Right renal pelvis (tissue), 4 donors: ENCODE data around the gene MUSTN1. TPM values are rescaled to one million over a fixed set of nuclear protein-coding genes. Genes with fewer than 3 reads are reported as not detected.

Experiments used
- DNase-seq, 4 donors: peaks; one replicate each; pipeline ENCODE4 v3.0.0-alpha.2; 2013; ENCODE audit warnings: low read depth in 4 of 4, low spot score in 3 of 4, missing footprints in 1 of 4
- polyA plus RNA-seq, 4 donors: library from polyadenylated mRNA; unstranded; fragments of 120-200 nt; gene quantifications; one replicate each; pipeline ENCODE4 v1.2.1, GENCODE V29; 2013; ENCODE audit not compliant: insufficient read length in 4 of 4

Gene MUSTN1
- polyA plus RNA-seq, 4 donors = 0.60 to 1.0 (median 0.62) TPM; not detected in 1

DNA sequence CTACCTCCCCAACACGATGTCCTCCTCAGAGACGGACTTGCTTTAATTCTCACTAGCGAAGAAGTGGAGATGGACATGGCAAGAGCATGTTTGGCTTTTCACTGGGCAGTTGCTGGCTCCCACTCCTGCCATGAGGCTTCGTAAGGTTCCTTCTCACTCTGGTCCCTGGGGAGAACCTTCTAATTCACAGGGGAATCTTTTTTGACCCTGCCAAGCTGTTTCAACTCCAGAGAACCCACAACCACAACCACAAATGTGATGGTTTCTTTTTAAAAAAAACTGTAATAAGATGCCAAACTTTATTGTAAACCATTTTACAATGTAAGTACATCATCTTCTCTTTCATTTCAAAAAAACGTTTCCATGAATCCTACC lies 1.6 kb upstream of the MUSTN1 start:
- no peak for DNase-seq

DNA sequence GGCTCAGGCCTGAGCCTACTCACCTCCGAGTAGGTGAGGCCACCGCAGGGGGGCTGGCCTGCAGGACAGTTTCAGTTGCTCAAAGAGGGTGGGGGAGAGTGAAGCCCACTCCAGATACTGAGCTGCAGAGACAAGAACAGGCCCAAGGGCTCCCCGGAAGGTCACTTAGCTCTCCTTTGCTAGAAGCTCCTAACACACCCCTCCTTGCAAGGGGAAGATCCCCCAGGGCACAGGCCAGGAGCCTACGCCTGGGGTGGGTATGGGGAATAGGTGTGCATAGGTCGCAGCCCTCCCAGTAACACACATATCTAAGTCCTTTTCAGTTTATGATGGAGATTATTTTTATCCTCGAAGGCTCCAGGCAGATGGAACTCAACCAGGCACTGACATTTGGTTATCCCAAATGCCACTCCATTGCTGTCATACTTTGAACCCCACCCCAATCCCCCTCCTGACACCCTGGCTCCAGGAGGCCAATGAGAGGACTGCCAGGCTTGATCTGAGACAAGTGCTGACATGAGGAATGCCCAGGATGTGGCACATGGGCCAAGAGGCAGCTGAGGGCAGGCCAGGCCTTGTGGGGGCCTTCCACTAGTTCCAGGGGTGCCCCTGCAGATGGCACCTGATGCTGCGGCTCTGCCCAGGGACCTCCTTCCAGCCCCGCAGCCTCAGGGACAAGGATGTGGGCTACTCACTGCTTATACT lies 1.1 kb upstream of the MUSTN1 start:
- no peak for DNase-seq

DNA sequence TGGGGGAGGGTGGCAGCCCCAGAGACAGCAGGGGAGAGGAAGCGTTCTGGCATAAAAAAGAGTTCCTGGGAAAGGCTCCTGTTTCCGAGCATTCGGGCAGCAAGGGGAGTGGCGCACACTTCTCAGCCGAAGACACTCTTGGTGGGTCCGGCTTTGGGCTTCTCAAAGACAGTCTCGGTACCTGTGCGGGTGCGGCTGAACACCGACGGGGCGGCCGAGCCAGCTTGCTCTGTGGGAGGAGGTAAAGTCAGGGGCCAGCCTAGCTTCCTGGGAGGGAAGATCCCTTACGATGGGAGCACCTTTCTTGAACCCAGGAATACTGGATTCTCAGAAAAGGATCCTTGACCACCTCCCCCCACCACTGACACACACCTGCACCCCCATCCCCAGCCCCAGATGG lies 1.6 kb downstream of the MUSTN1 start:
- no peak for DNase-seq

DNA sequence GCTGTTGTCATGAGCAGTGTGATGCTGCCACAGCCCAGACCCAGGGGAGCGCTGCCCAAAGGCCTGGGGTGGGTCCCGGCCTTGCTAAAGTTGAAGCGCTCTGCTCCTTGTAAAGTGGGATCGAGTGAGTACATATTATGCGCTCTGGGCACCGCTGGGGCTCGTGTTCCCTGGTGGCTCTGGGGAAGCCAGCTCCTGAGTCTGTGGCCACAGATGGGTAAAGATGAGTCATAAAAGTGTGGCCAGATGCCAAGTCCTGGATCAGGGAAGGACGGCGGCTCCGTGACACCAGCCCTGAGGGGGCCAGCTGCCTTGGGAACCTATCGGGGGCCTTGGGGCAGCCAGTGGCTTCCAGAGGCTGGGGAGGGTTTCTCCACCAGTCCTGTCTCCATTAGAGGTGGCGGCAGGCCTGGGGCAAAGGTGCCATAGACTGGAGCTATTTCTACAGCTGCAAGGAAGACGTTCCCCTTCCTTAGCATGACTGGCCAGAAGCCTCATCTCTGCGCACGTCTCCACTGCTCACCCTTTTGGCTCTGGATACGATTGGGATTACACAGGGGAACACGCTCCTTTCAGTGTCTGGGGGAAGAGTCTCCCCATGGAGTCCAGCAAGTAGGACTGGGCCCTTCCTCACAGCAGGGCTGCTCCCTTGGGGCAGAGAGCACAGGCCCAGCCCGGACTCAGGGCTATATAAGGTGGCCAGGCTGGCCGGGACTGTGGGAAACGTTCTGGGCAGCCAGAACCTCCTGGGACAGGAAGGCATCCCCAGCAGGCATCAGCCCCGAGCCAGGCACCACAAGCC lies 3.1 kb downstream of the MUSTN1 start:
- DNase-seq = no peak

DNA sequence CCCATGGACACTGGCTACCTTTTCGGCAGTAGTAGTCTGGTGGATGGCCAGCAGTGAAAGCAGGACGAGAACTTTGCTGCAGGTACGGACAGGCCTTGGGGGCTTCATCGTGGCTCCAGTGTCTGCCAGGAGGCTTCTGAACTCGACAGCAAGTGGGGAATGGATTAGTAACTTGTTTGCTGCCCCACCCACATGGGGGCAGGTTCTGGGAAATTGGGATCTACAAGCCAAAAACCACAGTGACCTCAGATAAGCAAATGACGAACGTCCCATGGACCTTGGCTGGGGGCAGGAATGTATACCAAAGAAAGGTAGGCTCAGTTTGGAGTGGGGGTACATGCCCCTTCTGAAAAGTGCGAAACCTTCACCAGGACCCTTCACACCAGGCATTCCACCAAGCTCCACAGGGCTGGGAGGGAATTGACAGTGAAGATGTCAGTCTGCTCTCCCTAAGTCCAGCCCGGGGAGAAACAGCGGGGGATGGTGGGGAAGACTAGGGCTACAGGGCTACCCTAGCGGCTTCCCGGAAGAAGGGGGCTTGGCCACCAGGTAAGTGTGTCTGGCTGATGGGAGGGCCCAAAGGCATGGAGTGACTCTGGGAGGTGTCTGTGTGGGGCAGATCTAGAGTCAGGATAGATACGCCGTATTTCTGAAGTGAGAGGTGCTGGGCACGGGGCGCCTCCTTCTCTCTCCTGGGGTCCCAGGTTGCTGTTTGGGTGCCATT lies 4.1 kb downstream of the MUSTN1 start, which contains the start of gene ITIH4:
Gene ITIH4, minus strand, starts transcription at position 138 of the 724 bp plus-strand sequence. Its CDS starts 30 bp downstream, at position 108.
- no peak for DNase-seq

DNA sequence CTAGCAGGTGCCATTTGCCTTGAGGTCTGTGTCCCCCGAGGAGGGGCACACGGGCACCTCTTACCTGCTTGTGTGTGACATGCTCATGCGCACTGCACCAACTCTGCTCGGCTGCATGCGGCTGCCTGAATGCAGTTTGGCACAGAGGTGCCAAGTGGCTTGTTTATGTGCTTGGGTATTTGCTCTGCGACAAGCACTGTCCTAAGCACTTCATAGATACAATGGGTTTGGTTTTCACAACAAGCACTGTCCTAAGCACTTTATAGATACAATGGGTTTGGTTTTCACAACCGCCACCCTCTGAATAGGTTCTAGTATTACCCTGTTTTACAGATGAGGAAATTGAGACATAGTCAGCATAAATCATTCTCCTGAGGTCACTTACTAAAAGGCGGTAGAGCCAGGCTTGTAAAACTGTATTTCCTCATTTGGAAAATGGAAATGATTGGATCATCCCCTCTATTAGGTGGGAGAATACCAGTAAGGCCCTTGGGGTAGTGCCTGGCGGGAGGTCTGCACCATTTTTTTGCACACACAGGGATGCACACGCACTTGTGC lies 4.8 kb downstream of the MUSTN1 start:
- no peak for DNase-seq

DNA sequence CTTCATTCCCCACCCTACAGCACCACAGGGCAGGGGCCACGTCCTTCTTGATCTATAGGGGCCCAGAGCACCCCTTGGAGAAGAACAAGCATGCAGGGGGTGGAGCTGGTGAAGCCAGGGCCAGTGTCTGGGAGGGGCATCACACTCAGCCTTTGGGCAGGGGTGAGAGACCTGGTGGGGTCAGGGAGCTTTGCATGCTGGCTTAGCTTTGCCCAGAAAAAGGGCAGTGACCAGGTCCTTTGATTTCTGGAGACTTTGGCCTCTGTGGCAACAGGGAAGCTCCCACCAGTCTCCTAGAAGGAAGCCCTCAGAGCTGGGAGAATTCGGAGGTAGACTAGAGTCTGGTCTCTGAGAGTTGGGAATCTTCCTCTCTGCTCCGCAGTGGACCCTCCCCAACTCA lies 5.3 kb downstream of the MUSTN1 start:
- no peak for DNase-seq

DNA sequence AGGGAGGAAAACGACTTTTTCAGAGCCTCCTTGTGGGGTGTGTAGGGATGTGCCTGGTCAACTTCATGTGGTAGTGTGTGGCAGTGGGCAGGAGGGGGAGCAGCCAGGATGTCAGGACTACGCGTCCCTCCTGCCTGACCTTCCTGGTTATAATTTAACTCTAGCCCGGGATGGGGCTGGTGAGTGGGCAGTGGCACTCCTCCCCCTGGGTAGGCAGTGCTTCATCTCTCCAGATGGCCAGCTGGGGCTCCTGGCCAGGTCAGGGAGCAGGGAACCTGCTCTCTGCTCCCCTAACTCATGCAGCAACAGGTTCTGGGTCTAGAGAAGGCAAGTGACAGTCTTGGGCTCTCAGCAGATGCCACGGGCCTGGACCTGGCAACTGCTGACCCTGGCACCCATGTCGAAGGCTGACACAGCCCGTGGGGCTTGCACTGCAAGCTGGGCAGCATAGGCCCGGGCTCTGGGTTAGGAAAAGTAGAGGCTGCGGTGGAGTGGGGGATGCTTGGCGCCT lies 6.9 kb downstream of the MUSTN1 start:
- peak in 1 of 4 donors; percentile 35 for DNase-seq

DNA sequence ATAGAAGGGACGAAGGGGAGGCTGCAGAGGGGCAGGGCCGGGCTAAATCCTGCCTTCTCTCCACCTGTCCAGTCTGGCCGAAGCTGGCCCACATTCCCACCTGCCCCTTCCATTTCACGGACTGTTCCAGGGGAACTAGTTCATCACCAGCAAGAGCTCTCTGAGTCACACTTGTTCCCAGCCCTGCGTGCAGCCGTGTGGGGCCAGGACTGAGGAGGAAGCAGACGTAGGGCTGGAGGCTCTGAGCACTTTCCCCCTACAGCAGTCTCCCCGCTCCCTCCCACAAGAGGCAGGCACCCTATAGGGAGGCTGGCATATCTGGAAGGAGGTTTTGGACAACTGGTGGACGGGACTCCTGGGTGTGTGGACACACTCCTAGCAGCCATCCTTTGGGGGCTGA lies 7.4 kb downstream of the MUSTN1 start:
- no peak for DNase-seq

DNA sequence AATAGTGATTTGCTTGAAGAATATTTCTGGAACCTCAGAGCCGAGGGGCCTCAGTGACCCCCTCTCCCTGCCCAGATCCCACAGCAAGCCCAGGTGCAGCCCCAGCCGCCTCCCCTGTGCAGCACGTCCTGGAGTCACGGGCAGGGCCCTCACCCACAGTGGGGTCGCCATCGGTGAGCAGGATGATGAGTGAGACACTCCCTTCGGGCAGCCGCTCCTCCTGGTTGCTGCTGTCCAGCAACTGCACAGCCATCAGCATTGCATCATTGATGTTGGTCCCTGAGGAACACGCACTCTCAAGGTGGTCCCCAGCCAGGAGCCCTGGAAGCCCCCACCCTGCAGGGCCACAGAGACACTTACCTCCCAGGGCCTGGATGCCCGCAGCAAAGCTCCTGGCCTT lies 10.8 kb downstream of the MUSTN1 start:
- no peak for DNase-seq

DNA sequence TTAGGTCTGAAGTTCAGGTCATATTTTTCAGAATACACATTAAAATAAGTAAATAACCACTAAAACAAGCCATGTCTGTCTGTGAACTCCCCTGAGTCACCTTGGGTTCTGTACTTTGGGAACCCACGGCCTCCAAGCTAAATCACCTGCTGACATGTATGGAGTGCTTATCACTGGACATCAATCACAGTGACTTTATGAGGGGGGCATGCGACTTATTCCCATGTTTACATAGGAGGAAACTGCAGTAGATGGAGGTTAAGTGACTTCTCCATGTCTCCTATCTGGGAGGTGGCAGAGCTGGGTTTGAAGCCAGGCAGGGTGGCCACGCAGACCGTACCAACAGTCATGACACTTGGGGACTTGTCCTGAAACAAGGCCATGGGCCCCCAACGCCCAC lies 12.5 kb downstream of the MUSTN1 start:
- no peak for DNase-seq

DNA sequence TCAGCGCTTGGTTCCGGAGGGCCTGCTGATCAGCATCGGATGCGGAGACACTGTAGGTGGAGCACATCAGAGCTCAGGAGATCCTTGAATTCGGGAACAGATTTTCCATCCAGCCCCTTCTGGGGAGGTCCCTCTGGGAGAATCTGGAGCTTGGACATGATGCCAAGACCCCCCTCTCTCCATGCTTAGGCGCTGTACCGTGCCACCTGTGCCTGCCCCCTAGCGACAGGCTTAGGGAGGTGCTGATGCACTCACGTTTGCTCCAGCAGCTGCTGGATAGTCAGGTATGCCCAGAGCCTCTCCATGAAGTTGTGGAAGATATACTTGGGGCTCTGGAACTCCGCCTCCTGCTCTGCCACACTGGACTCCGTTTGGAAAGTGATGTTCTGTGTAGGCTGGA lies 14.1 kb downstream of the MUSTN1 start:
- DNase-seq = no peak

DNA sequence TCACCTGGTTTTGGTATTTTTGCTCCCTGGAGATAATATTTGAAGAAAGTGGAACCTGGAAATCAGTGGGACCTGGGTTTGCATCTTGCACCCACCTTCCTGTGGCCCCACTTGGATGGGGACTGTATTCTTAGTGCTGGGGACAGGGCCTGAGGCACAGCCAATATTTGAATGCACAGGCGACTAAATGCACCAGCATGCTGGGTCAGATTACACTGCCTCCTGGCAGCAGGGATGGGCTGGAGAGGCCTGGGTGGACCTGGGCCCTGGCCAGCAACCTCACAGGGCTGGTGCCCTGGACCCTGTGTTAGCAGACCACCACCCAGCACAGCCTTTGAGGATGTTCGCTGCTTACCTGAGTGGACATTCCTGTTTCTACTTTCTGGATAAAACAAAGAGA lies 14.9 kb downstream of the MUSTN1 start:
- DNase-seq = no peak

DNA sequence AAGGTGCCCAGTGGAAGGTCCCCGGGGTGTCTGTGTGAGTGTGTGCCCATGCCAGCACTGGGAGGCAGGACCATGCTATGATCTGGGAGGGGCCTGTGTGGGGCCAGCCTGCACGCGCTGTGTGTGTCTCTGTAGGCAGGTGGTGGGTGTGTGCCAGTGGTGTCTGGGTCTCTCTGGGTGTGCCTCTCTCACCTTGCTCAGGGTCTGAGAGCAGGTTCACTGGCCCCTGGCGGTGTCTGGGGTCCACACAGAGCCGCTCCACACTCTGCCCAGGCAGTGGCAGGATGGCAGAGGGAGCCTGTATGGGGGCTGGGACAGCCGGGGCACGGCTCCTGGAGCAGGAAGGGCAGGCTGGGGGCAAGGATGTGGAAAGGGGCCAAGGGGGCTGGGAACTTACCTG lies 17.0 kb downstream of the MUSTN1 start:
- DNase-seq = no peak

DNA sequence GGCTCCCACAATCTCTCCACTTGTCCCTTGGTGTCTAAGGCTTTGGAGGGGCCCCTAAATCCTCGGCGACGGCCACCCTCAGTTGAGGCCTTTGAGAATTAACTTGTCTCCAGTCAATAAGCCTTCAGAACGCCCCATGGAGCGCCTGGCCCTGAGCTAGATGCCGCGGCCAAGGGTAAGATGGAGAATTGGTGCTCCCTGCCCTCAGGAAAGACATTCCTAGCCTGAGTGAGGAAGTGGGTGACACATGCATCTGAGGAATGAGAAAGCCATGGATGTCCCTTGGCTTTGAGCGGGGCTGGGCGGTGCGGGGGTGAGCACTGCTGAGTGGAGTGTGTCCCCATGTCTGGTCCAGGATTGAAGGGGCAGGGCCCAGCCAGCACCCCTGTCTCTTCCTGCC lies 17.6 kb downstream of the MUSTN1 start:
- no peak for DNase-seq

DNA sequence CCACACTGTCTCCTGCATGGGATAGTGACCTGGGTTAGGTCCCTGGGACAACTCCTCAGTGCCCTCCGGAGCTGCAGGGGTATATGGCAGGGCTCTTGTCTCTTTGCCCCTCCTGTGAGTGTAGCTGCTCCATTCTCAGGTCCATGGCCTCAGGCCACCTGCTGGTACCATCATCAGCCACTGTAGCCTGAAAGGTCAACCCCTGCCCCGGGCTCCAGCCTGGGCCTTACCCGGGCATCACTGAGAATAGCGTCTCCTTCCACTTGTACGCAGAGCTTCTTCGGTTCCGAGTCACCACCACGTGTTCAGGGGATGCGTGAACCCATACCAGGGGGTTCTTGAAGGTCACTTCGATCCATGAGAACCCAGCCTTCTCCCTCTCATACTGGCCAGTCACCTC lies 18.2 kb downstream of the MUSTN1 start:
- DNase-seq = no peak

DNA sequence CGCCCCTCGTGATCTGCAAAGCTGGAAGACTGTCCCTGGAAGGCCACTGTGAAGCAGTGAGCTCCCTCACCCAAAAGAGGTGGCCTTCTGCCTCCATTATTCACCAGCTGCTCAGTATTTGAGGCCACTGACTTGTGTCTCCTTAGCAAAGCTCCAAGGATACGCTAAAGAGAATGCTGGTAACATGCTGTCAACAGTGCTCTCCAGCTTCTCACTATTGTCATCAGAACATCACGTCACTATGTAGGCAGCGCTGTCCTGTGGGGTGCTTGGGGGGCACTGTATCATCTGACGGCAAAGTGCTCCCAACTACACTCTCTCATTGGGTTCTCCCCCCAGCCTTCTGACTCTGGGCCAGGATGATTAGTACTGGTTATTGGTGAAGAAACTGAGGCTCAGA lies 18.6 kb downstream of the MUSTN1 start:
- no peak for DNase-seq

DNA sequence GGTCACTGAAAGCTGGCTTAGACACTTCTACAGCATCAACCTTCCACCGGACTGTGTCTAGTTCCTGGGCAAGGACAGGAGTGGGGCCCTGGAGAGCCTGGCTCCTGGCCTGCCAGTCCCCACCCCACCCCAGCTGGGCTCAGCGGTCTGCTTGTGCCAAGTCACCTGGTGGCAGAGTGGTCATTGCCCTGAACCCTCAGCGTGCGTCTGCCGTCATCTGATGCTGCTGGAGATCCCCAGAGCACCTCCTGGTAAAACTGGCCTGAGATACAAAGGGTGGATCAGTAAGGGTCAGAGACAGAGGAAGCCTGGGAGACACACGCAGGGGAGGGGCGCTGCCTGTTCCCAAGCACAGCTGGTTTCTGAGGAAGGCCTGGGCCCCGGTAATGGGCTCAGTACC lies 21.0 kb downstream of the MUSTN1 start:
- DNase-seq = no peak

DNA sequence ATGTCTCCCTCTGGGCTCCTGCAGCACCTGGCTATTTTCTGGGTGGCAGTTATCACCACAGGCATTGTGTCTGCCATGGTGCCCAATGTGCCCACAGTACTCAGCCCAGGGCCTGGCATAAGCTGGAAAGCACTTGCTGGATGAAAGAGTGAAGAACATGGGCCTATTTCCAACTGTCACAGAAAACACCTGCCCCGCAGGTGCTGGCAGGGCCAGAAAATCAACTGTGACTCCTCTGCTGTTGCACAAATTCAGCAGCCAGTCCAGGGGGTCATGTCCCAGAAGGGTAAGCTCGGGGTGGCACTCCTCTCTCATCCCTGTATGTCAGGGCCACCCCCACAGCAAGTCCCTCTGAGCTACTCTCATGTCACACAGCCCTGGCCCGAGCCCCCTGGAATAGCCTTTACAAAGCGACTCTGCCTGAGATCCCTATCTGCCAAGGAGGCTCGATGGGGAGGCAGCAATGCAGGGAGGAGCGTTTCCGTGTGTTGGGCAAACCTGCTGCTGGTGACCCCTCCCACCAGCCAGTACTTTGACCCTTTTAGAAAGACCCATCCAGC lies 23.3 kb downstream of the MUSTN1 start:
- no peak for DNase-seq

DNA sequence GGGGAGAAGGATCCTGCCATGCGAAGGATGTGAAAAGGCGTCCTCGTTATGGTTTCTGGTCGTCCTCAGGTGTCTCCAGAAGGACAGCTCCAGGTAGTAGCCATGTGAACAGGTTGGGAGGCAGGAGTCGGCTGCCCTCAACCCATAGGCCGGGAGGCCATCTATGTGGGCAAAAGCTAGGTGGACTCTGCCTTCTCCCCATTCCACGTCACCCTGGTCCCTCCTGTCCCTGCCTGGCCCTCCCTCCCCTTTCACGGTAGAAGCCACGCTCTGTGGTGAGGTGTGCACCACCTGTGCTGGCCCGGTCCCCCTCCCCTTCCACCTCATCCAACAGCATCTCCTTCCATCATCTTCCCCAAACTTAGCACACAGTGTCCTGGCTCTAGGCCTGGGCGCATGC lies 23.9 kb downstream of the MUSTN1 start:
- no peak for DNase-seq
